Measurements from ENCODE around the gene KLHL29.

Gene KLHL29

GRCh38 chr2:23505218-23505983 lies 120.4 kb downstream of the KLHL29 start:
- Histone ChIP-seq H2BK12ac (ENCODE audit: low read length) (peak overlapping the region; percentile 67), H3K4me1 (ENCODE audit: control insufficient read depth in 1 of 2, insufficient read depth in 2 of 2, low read length in 2 of 2) (peaks cover 30 to 47% of the 10 kb centered on the region in 2 experiments), H3K14ac (ENCODE audit: low read length) (peak overlapping the region; percentile 38), H3K27ac (ENCODE audit: low read depth, low read length) (no peak overlapping the region), H2AK5ac (ENCODE audit: low read length) (peak overlapping the region; percentile 48), H3K9me3 (ENCODE audit: insufficient read depth, low read depth, low read length) (no peaks in the 10 kb centered on the region), H2BK120ac (ENCODE audit: insufficient read depth, low read length, poor library complexity) (peak overlapping the region; percentile 23), H4K91ac (ENCODE audit: low read depth, low read length) (peak overlapping the region; percentile 11), H3K27me3 (ENCODE audit: insufficient read depth, low read length) (no peaks in the 10 kb centered on the region), H4K8ac (ENCODE audit: low read depth, low read length) (no peak overlapping the region), H3K79me2 (ENCODE audit: control insufficient read depth, insufficient read depth, low read length, poor library complexity) (no peaks in the 10 kb centered on the region), H3K4me3 (ENCODE audit: low read depth, low read length) (no peak overlapping the region), H3K9ac (ENCODE audit: low read length) (no peak overlapping the region), H2BK5ac (ENCODE audit: low read depth, low read length, poor library complexity) (peak overlapping the region; percentile 24), H4K12ac (ENCODE audit: low read depth, low read length) (no peak overlapping the region), H2AFZ (ENCODE audit: insufficient read depth, low read length, poor library complexity) (no peak overlapping the region), H3K36me3 (ENCODE audit: control insufficient read depth in 1 of 2, insufficient read depth in 2 of 2, low read length in 2 of 2) (no peaks in the 10 kb centered on the region), H3K79me1 (ENCODE audit: low read length) (peaks cover 4% of the 10 kb centered on the region), H3K4ac (ENCODE audit: low read depth, low read length) (peak overlapping the region; percentile 21), H3K23ac (ENCODE audit: low read length) (no peak overlapping the region), H3K18ac (ENCODE audit: low read length) (peak overlapping the region; percentile 38), H3K4me2 (ENCODE audit: low read length) (no peak overlapping the region)
- WGBS (ENCODE audit: extremely low coverage, insufficient coverage, insufficient read length) = no CpG with 5 or more reads among the region's 9 CpGs
- no peak for DNase-seq

DNA sequence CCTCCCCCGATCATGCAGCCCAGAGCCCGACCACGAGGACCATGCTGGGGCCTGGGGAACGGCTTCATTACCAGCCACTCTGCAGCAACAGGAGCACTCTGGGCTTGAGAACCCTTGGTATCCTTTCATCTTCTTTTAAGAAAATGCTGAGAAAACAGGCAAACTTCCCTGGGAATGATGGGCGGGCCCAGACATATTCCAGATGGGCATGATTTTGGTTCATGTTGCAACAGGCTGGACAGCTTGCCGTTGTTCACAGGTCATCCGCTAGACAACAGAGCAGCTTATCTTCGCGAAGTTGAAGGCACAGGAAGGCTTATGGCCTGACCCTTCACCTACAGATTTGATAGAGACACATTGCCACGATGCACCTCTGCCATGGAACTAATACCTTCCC lies 121.0 kb downstream of the KLHL29 start:
- H3K79me1 ChIP-seq (ENCODE audit: low read length) = peaks cover 4% of the 10 kb centered on the region
- no peak overlapping the region for H3K27ac ChIP-seq (ENCODE audit: low read depth, low read length)
- no peak overlapping the region for H3K23ac ChIP-seq (ENCODE audit: low read length)
- no peak overlapping the region for H3K9ac ChIP-seq (ENCODE audit: low read length)
- H3K4me3 ChIP-seq (ENCODE audit: low read depth, low read length) = no peak overlapping the region
- H2BK5ac ChIP-seq (ENCODE audit: low read depth, low read length, poor library complexity) = no peak overlapping the region
- no peaks in the 10 kb centered on the region for H3K79me2 ChIP-seq (ENCODE audit: control insufficient read depth, insufficient read depth, low read length, poor library complexity)
- DNase-seq = peak in 1 of 2 donors; percentile 12
- H3K9me3 ChIP-seq (ENCODE audit: insufficient read depth, low read depth, low read length) = no peaks in the 10 kb centered on the region
- WGBS (ENCODE audit: extremely low coverage, insufficient coverage, insufficient read length) = no CpG with 5 or more reads among the region's 10 CpGs
- H3K4me2 ChIP-seq (ENCODE audit: low read length) = no peak overlapping the region
- H4K12ac ChIP-seq (ENCODE audit: low read depth, low read length) = no peak overlapping the region
- no peak overlapping the region for H2BK12ac ChIP-seq (ENCODE audit: low read length)
- no peak overlapping the region for H4K91ac ChIP-seq (ENCODE audit: low read depth, low read length)
- H3K4me1 ChIP-seq (ENCODE audit: control insufficient read depth in 1 of 2, insufficient read depth in 2 of 2, low read length in 2 of 2) = peaks cover 30 to 45% of the 10 kb centered on the region in 2 experiments
- no peak overlapping the region for H3K14ac ChIP-seq (ENCODE audit: low read length)
- H3K18ac ChIP-seq (ENCODE audit: low read length) = no peak overlapping the region
- H2AFZ ChIP-seq (ENCODE audit: insufficient read depth, low read length, poor library complexity) = no peak overlapping the region
- no peaks in the 10 kb centered on the region for H3K27me3 ChIP-seq (ENCODE audit: insufficient read depth, low read length)
- H2AK5ac ChIP-seq (ENCODE audit: low read length) = no peak overlapping the region
- H2BK120ac ChIP-seq (ENCODE audit: insufficient read depth, low read length, poor library complexity) = no peak overlapping the region
- H3K4ac ChIP-seq (ENCODE audit: low read depth, low read length) = no peak overlapping the region
- H3K36me3 ChIP-seq (ENCODE audit: control insufficient read depth in 1 of 2, insufficient read depth in 2 of 2, low read length in 2 of 2) = no peaks in the 10 kb centered on the region
- H4K8ac ChIP-seq (ENCODE audit: low read depth, low read length) = no peak overlapping the region

DNA sequence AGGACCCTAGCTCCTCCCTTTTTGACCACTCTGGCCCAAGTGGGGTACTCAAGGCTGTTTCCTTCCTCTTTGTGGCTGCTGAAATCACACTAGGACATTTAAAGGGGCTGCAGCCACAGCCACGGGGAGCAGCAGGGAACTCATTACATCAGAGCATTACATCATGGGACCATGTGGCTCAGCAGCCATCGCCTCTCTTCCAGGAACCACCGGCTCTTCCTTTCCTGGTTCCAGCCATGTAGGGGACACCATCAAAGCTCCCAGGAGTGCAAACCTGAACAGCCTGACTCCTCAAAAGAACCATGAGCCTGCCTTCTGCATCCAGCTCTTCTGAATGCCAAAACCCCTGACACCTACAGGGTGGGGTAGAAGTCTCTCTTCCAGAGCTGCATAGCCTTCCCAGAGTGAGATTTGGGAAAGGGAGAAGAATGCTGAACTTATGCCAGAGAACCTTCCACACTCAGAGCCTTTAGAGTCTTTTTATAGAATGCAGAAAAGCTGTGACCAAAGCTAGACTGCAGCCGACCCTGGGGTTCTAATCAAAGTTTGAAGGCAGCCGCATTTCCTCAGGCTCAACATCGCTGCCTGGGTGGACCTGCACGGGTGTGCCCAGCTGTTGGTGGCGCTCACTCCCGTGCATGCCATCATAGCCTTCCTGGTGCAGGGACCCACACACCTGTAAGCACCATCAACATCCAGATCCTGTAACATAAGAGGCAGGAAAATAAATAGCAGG lies 121.7 kb downstream of the KLHL29 start:
- Histone ChIP-seq H3K79me2 (ENCODE audit: control insufficient read depth, insufficient read depth, low read length, poor library complexity) (no peaks in the 10 kb centered on the region), H4K12ac (ENCODE audit: low read depth, low read length) (no peak overlapping the region), H3K23ac (ENCODE audit: low read length) (no peak overlapping the region), H3K79me1 (ENCODE audit: low read length) (peaks cover 4% of the 10 kb centered on the region), H3K9me3 (ENCODE audit: insufficient read depth, low read depth, low read length) (no peaks in the 10 kb centered on the region), H2BK12ac (ENCODE audit: low read length) (no peak overlapping the region), H4K91ac (ENCODE audit: low read depth, low read length) (peak overlapping the region; percentile 7), H3K9ac (ENCODE audit: low read length) (no peak overlapping the region), H2AK5ac (ENCODE audit: low read length) (no peak overlapping the region), H3K27me3 (ENCODE audit: insufficient read depth, low read length) (no peaks in the 10 kb centered on the region), H2BK120ac (ENCODE audit: insufficient read depth, low read length, poor library complexity) (no peak overlapping the region), H3K4me3 (ENCODE audit: low read depth, low read length) (no peak overlapping the region), H2AFZ (ENCODE audit: insufficient read depth, low read length, poor library complexity) (no peak overlapping the region), H3K4me1 (ENCODE audit: control insufficient read depth in 1 of 2, insufficient read depth in 2 of 2, low read length in 2 of 2) (peaks cover 30 to 42% of the 10 kb centered on the region in 2 experiments), H3K4me2 (ENCODE audit: low read length) (no peak overlapping the region), H3K14ac (ENCODE audit: low read length) (no peak overlapping the region), H4K8ac (ENCODE audit: low read depth, low read length) (no peak overlapping the region), H3K4ac (ENCODE audit: low read depth, low read length) (no peak overlapping the region), H2BK5ac (ENCODE audit: low read depth, low read length, poor library complexity) (no peak overlapping the region), H3K18ac (ENCODE audit: low read length) (no peak overlapping the region), H3K27ac (ENCODE audit: low read depth, low read length) (no peak overlapping the region), H3K36me3 (ENCODE audit: control insufficient read depth in 1 of 2, insufficient read depth in 2 of 2, low read length in 2 of 2) (no peaks in the 10 kb centered on the region)
- whole genome bisulfite sequencing (ENCODE audit: extremely low coverage, insufficient coverage, insufficient read length) = no CpG with 5 or more reads among the region's 9 CpGs
- no peak for DNase-seq

GRCh38 chr2:23507267-23508065 lies 122.5 kb downstream of the KLHL29 start:
- Histone ChIP-seq H3K27ac (ENCODE audit: low read depth, low read length) (no peak overlapping the region), H2BK5ac (ENCODE audit: low read depth, low read length, poor library complexity) (no peak overlapping the region), H4K8ac (ENCODE audit: low read depth, low read length) (no peak overlapping the region), H2BK120ac (ENCODE audit: insufficient read depth, low read length, poor library complexity) (no peak overlapping the region), H4K12ac (ENCODE audit: low read depth, low read length) (no peak overlapping the region), H3K4me3 (ENCODE audit: low read depth, low read length) (no peak overlapping the region), H3K14ac (ENCODE audit: low read length) (no peak overlapping the region), H3K4me2 (ENCODE audit: low read length) (no peak overlapping the region), H3K4me1 (ENCODE audit: control insufficient read depth in 1 of 2, insufficient read depth in 2 of 2, low read length in 2 of 2) (peaks cover 25 to 35% of the 10 kb centered on the region in 2 experiments), H3K4ac (ENCODE audit: low read depth, low read length) (no peak overlapping the region), H2AFZ (ENCODE audit: insufficient read depth, low read length, poor library complexity) (no peak overlapping the region), H3K36me3 (ENCODE audit: control insufficient read depth in 1 of 2, insufficient read depth in 2 of 2, low read length in 2 of 2) (no peaks in the 10 kb centered on the region), H3K18ac (ENCODE audit: low read length) (peak overlapping the region; percentile 27), H2BK12ac (ENCODE audit: low read length) (no peak overlapping the region), H3K23ac (ENCODE audit: low read length) (no peak overlapping the region), H3K9me3 (ENCODE audit: insufficient read depth, low read depth, low read length) (no peaks in the 10 kb centered on the region), H3K27me3 (ENCODE audit: insufficient read depth, low read length) (no peaks in the 10 kb centered on the region), H3K9ac (ENCODE audit: low read length) (no peak overlapping the region), H4K91ac (ENCODE audit: low read depth, low read length) (no peak overlapping the region), H3K79me1 (ENCODE audit: low read length) (peaks cover 4% of the 10 kb centered on the region), H2AK5ac (ENCODE audit: low read length) (no peak overlapping the region), H3K79me2 (ENCODE audit: control insufficient read depth, insufficient read depth, low read length, poor library complexity) (no peaks in the 10 kb centered on the region)
- WGBS (ENCODE audit: extremely low coverage, insufficient coverage, insufficient read length) = no CpG with 5 or more reads among the region's 15 CpGs
- DNase-seq = no peak
